Loucy (cell line): ENCODE results near the gene KLHDC3.

Experiments used
- H2AFZ ChIP-seq: fragments of 200-600 bp; sonication (generic); 2 replicates; pipeline ENCODE4 v1.6.0; 2016; ENCODE audit warnings: antibody characterized with exemption, mild to moderate bottlenecking, low read length, moderate library complexity
- H3F3A ChIP-seq: fragments of 200-600 bp; 2 replicates; pipeline ENCODE4 v1.6.0; 2016; ENCODE audit warnings: antibody characterized with exemption, low read depth, mild to moderate bottlenecking
- H3K27me3 ChIP-seq: fragments of 200-600 bp; sonication (generic); 2 replicates; pipeline ENCODE4 v1.6.1; 2014; ENCODE audit warnings: low read length, mild to moderate bottlenecking; ENCODE audit not compliant: insufficient read depth, poor library complexity, severe bottlenecking
- H3K36me3 ChIP-seq: fragments of 200-600 bp; sonication (generic); 2 replicates; pipeline ENCODE4 v1.6.1; 2016; ENCODE audit warnings: low read length; ENCODE audit not compliant: insufficient read depth
- H3K4me1 ChIP-seq: fragments of 200-600 bp; sonication (generic); 2 replicates; pipeline ENCODE4 v1.5.1; 2014; ENCODE audit warnings: low read length, mild to moderate bottlenecking; ENCODE audit not compliant: insufficient read depth, poor library complexity, severe bottlenecking
- H3K4me2 ChIP-seq: fragments of 200-600 bp; sonication (generic); 2 replicates; pipeline ENCODE4 v1.6.0; 2014; ENCODE audit warnings: antibody characterized with exemption, low read length, low read depth, mild to moderate bottlenecking; ENCODE audit not compliant: poor library complexity, severe bottlenecking
- H3K4me3 ChIP-seq: fragments of 200-600 bp; sonication (generic); 2 replicates; pipeline ENCODE4 v1.5.1; 2014; ENCODE audit warnings: low read length, mild to moderate bottlenecking, mixed read lengths; ENCODE audit not compliant: poor library complexity, severe bottlenecking
- H3K79me2 ChIP-seq: fragments of 200-600 bp; sonication (generic); 2 replicates; pipeline ENCODE4 v1.6.1; 2014; ENCODE audit warnings: low read length; ENCODE audit not compliant: insufficient read depth
- H3K9ac ChIP-seq: fragments of 200-600 bp; sonication (generic); 2 replicates; pipeline ENCODE4 v1.6.0; 2014; ENCODE audit warnings: mild to moderate bottlenecking, low read depth, low read length, moderate library complexity; ENCODE audit not compliant: poor library complexity, severe bottlenecking
- H3K9me2 ChIP-seq: fragments of 200-600 bp; sonication (generic); replicated peaks from 2 replicates; pipeline ENCODE4 v1.6.1; 2016; ENCODE audit warnings: low read depth, low read length, mixed read lengths
- H3K9me3 ChIP-seq: fragments of 200-600 bp; sonication (generic); 2 replicates; pipeline ENCODE4 v1.6.1; 2014; ENCODE audit warnings: mild to moderate bottlenecking, antibody characterized with exemption, low read length, low read depth; ENCODE audit not compliant: insufficient read depth
- H4K20me1 ChIP-seq: fragments of 200-600 bp; sonication (generic); 2 replicates; pipeline ENCODE4 v1.6.0; 2014; ENCODE audit warnings: antibody characterized with exemption, low read length, mild to moderate bottlenecking; ENCODE audit not compliant: insufficient read depth, poor library complexity, severe bottlenecking
- EZH2phosphoT487 ChIP-seq: fragments of 200-600 bp; IDR thresholded peaks from 2 replicates; pipeline ENCODE4 v1.6.1; 2018; ENCODE audit warnings: antibody characterized with exemption, mild to moderate bottlenecking, moderate library complexity, borderline replicate concordance
- TF ChIP-seq, protein P1 (sequence below): fragments of 200-600 bp; sonication (generic); conservative IDR thresholded peaks from 2 replicates; pipeline ENCODE4 v1.5.1; 2014; ENCODE audit warnings: mild to moderate bottlenecking, antibody characterized with exemption, low read length

The KLHDC3 gene

DNA sequence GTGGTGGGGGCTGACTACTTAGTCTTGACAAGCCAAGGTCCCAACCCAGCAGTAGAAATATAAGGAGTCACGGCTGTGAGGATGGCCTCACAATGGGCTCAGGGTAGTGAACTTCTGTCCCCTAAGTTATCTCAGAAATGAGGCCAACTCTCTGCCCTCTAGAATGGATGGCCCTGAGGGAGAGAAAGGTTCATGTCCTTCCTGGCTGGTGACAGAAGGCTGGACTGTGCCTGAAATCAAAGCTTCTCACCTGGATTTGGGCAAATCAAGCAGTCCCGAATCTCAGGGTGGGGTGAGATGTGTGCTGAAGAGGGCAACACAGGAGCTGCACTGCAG lies 20.1 kb downstream of the KLHDC3 start:
- no peaks in the 10 kb centered on the region for H3K27me3 ChIP-seq
- peaks cover 22% of the 10 kb centered on the region for H3K36me3 ChIP-seq

DNA sequence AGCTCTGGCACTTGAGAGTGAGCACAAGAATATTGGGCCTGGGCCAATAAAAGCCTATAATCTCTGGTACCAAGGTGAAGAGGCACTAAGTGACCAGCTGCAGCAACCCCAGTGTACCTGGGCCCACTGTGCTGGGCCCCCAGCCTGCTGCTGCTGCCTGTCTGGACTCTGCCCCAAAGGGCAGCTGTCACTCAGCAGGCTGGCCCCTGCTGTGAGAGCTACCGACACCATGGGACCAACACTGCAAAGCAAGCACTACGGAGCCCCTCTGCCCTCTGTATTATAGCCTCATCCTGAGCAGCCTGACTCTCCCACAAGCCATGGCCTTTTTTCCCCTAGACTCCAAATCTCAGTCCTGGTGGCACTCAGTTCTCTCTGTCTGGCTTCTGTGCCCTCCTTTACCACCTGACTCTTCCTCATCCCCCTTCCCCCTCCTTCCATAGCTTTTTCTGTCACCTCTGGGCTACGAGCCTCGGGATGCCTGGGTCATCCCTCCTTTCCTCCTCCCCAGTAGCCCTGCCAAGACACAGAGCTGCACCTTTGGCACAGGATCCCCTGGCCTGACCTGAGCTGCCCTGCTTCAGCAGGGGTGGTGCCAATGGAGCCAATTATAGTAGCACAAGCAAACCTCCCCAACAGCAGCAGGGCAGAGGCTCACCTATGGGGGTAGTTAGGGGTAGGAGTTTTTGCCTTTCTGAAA lies 21.6 kb downstream of the KLHDC3 start:
- no peaks in the 10 kb centered on the region for H3K27me3 ChIP-seq
- H3K9me3 ChIP-seq: no peaks in the 10 kb centered on the region
- H3K79me2 ChIP-seq: no peaks in the 10 kb centered on the region
- TF ChIP-seq, protein P1, sequence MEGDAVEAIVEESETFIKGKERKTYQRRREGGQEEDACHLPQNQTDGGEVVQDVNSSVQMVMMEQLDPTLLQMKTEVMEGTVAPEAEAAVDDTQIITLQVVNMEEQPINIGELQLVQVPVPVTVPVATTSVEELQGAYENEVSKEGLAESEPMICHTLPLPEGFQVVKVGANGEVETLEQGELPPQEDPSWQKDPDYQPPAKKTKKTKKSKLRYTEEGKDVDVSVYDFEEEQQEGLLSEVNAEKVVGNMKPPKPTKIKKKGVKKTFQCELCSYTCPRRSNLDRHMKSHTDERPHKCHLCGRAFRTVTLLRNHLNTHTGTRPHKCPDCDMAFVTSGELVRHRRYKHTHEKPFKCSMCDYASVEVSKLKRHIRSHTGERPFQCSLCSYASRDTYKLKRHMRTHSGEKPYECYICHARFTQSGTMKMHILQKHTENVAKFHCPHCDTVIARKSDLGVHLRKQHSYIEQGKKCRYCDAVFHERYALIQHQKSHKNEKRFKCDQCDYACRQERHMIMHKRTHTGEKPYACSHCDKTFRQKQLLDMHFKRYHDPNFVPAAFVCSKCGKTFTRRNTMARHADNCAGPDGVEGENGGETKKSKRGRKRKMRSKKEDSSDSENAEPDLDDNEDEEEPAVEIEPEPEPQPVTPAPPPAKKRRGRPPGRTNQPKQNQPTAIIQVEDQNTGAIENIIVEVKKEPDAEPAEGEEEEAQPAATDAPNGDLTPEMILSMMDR: no peak
- no peak for TF ChIP-seq EZH2phosphoT487
- H3K9me2 ChIP-seq: no peaks in the 10 kb centered on the region
- H3K36me3 ChIP-seq: peaks cover 12% of the 10 kb centered on the region; the same call in 1 of the 2 replicates
- no peaks in the 10 kb centered on the region for H3K4me1 ChIP-seq
- H2AFZ ChIP-seq: no peak overlapping the region
- no peak overlapping the region for H3K4me2 ChIP-seq
- H3K9ac ChIP-seq: no peak overlapping the region
- no peaks in the 10 kb centered on the region for H4K20me1 ChIP-seq
- no peaks in the 10 kb centered on the region for H3F3A ChIP-seq
- no peak overlapping the region for H3K4me3 ChIP-seq

More for the DNA sequence above, 20.1 kb downstream of the KLHDC3 start:
- Histone ChIP-seq H4K20me1 (no peaks in the 10 kb centered on the region), H2AFZ (no peak overlapping the region), H3F3A (no peaks in the 10 kb centered on the region), H3K79me2 (no peaks in the 10 kb centered on the region), H3K9me2 (no peaks in the 10 kb centered on the region), H3K4me2 (no peak overlapping the region), H3K4me3 (no peak overlapping the region), H3K4me1 (no peaks in the 10 kb centered on the region), H3K9ac (no peak overlapping the region), H3K9me3 (no peaks in the 10 kb centered on the region)
- TF ChIP-seq EZH2phosphoT487: no peak
- TF ChIP-seq, protein P1: no peak

DNA sequence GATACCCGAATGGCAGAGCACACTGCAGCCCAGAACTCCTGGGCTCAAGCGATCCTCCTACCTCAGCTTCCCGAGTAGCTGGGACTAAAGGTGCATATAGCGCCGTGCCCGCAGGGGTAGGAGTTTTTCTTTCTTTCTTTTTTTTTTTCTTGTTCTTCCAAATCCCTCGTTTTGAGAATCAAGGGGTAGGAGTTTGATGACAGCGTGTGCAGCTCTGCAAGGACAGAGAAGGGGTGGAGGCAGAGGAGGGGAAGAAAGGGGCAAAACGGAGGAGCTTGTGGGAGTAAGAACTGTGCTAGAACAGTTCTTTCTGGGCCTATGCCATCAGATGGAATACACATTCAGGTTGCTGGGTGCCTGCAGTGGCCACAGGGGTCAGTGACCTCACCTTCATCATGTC lies 22.7 kb downstream of the KLHDC3 start:
- Histone ChIP-seq H3K4me1 (no peaks in the 10 kb centered on the region), H3K4me2 (no peak overlapping the region), H3K9ac (no peak overlapping the region), H3K79me2 (no peaks in the 10 kb centered on the region), H3K4me3 (no peak overlapping the region), H2AFZ (no peak overlapping the region), H3K9me3 (no peaks in the 10 kb centered on the region), H3K36me3 (peaks cover 12% of the 10 kb centered on the region; the same call in 1 of the 2 replicates), H3K27me3 (no peaks in the 10 kb centered on the region), H4K20me1 (no peaks in the 10 kb centered on the region), H3K9me2 (no peaks in the 10 kb centered on the region), H3F3A (no peaks in the 10 kb centered on the region)
- TF ChIP-seq EZH2phosphoT487: no peak
- TF ChIP-seq, protein P1: no peak
